Urothelium cell line (cell line): ENCODE results near the gene ACAP2.
A peak's percentile ranks its signal among the peaks of the same experiment; 100 is the strongest.

Source experiments
- DNase-seq: peaks from one replicate; pipeline ENCODE4 v3.0.0; 2011; ENCODE audit warnings: low spot score, mixed read lengths
- FAIRE-seq: peaks from 2 replicates; lab custom pipeline; 2011; peaks lifted over from hg19 to GRCh38; lab: Jason Lieb, UNC

ACAP2 gene

DNA sequence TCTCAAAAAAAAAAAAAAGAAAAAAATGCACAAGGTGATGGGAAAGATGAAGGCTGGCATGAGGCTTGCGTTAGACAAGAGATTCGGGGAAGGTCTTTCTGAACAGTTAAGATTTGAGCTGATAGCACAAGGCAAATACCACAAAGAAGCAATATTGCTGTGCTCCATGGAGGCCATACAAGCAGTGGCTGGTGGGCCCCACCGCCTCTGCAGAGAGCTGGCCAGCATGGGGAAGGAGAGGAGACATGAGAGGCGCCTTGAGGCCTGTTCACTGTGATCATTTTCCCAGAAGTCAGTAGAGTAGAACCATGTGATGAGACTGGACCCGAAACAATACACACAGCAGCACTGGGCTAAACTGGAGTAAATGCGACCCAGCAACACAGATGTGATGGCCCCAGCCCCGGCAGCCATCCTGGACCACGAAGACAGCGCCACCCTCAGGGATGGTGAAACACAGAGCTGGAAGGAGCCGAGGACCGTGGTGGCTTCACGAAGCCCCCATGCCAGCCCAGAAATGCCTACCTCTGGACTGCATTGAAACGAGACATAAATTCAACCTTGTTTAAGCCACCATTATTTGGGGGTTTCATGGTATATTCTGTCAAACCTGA is 177.3 kb downstream of the ACAP2 start:
- DNase-seq: no peak
- no peak for FAIRE-seq

DNA sequence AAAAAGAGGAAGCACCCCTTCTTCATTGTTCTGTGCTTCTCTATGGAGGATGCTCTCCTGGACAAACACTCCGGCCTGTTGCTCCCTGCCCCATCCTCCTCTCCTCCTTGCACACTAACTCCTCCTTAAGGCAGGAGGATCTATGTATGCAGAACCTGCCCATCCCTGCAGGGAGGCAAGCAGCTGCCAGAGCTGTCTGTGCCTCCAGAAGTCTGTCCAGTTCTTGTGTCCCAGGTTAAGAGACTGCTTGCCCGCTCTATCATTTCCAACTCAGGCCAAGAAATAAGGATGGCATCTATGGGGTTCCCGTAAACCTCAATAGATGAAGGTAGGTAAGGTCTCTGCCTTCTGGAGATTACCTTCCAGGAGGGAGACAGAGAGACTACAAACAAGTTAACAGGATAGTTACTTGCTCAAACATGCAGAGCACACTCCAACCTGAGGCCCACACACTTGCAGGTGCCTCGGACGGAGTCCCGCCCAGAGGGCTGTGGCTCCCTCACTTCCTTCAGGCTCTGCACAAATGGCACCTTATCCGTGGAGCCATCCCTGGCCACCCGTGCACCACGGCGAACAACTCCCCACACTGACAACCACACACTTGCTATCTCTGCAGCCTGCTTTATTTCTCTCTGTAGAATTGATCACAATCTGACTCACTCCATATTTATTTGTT is 178.8 kb downstream of the ACAP2 start:
- FAIRE-seq (no peak), DNase-seq (no peak)

DNA sequence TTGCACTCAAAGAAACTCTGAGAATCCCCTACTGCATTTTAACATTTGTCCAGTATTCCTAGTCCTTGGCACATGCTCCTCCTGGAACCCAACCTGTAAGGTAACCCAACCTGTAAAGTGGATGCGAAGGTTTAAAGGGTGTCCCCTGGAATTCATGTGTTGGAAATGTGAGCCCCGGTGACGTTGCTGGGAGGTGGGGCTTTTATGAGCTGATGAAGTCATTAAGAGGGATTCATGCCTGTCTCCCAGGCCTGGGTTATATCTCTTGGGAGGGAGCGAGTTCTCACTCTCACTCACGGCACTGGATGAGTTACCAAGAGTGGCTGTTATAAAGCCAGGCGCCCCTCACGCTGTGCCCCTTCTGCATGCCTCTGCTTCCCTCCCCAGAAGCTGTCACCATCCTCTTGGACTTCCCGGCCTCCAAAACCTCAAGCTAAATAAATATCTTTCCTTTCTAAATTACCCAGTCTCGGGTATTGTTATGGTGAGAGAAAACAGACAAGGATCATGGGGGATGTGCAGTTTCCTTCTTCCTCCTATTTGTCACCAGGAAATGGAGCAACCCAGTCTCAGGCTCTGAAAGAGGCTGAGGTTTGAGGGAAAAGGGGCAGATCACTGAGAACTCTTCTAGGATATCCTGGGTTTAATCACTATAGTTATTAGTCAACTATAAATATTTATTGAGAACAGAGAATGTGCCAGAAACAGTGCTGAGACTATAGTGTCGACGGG is 179.5 kb downstream of the ACAP2 start:
- FAIRE-seq: no peak
- DNase-seq: no peak

DNA sequence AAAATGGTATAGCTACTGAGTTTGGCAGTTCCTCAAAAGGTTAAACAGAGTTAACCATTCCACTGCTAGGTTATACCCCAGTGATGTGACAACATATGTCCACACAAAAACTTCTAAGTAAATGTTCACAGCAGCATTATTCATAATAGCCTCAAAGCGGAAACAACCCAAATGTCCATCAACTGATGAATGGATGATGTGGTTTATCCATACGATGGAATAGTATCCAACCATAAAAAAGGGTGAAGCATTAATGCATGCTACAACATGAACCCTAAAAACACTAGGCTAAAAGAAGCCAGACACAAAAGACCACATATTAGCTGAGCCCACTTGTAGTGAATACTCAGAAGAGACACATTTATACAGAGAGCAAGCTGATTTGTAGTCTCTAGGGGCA is 180.9 kb downstream of the ACAP2 start:
- DNase-seq (no peak), FAIRE-seq (no peak)

DNA sequence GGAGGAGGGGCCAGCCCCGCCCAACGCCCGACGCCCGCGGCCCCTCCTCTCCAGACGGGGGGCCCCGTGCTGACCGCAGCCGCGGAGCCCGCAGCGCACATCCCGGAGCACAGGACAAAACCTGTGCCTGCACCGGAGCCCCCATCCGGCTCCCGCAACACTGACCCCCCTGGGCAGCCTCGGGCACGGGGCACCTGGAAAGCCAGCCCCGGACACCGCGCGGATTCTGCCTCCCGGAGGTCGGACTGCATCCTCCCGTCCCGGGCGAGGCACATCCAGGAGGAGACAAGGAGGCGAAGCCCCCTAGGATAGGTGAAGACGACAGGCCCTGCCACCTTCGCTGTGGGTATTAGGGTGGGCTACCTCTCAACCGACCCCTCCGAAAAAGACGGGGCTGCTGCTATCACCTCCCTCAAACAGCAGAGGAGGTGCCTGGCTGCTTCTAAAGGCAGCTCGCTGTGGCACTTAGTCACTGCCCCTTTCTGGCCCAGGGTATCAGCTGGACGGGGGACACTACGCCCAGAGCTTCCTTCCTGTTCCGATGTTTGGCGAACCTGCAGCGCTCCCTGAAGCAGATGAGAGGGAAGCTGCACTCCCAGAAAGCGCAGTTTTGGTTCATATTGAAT is 182.4 kb downstream of the ACAP2 start:
- FAIRE-seq (no peak), DNase-seq (peak; percentile 33)

DNA sequence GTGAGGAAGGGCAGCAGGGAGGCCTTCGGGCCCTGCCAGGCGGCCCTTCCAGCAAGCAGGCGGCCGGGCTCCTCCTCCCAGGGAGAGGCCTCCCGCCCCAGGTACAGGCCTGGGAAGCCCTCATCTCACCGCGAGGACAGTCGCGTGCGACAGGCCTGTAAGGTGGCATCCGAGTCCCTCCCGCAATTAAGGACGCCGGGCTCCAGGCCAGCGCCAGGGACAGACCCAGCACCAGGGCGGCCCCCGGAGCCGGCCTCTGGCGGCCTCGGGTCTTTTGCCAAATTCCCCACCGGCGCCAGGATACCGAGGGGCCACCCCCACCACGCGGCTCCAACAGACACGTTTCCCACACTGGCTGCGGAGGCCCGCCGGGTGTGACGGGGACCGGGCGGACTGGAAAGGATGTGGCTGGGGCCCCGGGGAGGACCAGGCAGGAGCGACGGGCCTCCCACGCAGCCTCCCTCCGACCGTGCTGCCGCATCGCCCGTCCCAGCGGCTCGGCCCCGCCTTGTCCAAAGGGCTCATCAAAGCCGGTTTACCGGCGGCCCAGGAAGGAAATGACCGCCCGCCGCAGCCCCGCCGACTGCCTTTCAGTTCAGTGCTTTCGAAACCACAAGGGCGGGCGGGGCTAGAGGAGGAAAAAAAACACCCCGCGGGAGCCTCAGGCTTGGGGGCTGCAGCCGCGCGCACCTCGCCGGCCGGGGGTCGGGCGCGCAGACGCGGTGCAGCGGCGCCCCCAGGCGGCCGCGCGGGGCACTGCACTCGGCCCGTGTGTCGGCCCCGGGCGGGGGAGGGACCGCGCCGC is 183.1 kb downstream of the ACAP2 start:
- FAIRE-seq (no peak), DNase-seq (peak; percentile 91)

DNA sequence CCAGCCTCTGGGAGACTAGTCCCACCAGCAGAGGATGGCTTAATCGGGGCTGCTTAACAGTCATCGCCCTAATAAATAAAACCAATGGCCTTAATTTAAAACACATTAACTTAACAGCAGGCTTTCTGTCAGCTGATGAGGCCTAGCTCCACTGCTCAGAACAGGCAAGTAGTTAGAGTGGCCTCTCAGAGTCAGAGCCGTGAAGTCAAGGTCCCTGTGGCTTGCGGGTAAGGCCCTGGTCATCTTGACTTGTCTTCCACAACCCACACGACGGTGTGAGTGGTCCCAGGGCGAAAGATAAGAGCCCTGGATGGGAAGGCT is 183.7 kb downstream of the ACAP2 start:
- DNase-seq: no peak
- no peak for FAIRE-seq

DNA sequence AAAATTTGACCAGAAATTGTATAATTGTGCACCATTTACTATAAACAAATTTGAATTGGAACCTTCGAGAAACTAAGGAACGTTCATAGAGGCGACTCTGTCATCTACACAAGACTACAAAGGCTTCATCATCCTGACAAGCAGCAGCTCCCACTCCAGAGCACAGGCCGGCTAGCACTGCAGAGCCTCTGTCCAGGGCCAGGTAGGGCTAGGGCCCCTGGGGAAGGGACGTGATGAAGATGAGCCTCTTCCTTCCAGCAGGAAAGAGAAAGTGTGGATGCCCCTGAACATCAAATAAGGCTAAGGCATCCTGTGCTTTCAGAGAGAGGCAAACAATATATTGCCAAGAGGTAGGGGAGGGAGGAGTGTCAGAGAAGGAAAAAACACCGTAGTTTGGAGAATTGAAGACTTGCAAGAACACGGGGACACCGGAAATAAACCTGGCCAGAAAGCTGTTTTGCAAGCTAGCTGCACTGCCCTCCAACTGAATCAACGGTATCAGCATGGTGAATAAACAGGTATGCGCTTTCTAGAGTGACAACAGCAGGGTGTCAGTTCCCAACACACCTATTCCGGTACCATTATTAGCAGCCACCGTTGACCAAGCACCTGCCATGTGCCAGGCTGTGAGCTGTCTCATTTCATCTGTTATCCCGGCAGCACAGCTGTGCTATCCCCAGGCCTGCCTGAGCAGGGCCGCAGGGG is 184.2 kb downstream of the ACAP2 start:
- DNase-seq (no peak), FAIRE-seq (no peak)

DNA sequence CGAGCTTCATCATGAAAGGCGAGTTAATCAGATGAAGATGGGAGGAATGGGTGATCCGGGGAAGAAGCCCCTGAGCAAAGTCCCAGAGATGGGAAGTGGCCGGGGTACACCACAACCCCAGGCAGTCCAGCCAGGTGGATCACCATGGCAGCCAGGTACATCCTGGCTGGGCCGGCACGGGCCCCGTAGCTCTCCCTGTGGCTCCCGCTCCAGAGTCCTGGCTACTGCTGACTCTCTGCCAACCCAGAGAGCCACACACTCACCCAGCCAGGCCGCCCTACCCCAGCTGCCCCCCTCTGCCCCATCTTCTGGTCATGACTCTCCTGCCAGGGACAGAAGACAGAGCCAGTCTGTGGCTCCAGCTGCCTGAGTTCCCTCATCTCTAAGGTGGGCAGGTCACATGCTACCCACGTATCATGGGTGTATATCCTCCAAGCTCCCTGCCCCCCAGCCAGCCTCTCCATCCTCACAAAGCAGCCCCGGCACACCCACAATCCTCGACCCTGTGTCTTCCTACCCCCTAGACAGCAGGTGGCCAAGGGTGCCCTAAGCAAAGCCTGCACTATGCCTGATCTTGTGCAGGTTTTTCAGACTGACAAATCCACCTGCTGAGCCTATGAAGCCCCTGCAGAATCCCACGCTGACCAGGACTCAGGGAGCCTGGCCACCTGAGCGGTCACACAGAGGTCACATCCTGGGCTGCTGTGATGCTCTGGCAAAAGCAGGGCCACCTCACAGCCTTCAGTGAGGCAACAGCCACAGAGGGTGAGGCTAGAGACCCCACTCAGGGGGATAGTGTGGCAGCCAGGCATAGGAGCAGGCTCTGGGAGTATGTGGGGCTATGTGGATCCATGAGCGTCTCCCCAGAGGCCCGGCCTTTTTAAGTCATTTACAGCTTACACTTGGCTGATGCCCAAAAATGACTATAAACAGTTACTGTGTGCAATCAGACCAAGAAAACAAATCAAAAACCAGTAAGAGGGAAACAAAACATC is 185.1 kb downstream of the ACAP2 start:
- FAIRE-seq: no peak

DNA sequence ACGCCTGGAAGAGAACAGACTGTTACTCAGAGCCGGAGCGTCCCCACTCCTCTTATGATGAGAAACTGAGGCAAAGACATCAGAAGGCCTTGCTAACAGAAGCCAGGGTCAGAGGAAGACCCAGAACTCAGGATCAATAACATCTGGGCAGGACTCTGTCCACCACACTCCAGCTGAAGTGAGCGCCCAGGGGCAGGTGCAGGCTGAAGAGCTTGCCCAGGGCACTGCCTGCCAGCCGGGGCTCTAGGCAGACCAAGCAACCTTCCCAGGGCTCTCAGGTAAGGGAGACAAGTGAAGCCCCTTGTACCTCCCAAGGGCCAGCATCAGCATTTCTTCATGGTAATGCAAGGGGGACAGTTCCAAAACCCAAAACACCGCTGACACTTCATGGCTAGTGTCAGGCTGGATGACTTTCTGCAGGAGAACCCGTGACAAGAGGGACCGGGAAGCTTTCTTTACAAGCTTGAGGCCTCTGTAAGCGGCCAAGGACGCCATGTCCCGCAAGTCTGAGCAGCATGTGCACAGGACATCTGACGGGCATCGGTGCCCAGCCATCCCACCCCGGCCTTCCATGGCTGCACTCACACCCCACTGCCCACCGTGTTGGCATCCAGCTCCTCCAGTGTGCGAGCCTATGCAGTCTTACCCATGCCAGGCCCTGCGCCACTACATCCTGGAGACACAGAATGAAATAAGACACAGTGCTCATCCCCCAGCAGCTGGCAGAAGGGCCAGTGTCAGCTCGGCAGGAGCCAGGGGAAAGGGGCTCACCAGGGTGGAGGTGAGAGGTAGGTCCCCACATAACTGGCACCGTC is 186.0 kb downstream of the ACAP2 start:
- FAIRE-seq (no peak), DNase-seq (no peak)

More for the DNA sequence above, 185.1 kb downstream of the ACAP2 start:
- DNase-seq: no peak

DNA sequence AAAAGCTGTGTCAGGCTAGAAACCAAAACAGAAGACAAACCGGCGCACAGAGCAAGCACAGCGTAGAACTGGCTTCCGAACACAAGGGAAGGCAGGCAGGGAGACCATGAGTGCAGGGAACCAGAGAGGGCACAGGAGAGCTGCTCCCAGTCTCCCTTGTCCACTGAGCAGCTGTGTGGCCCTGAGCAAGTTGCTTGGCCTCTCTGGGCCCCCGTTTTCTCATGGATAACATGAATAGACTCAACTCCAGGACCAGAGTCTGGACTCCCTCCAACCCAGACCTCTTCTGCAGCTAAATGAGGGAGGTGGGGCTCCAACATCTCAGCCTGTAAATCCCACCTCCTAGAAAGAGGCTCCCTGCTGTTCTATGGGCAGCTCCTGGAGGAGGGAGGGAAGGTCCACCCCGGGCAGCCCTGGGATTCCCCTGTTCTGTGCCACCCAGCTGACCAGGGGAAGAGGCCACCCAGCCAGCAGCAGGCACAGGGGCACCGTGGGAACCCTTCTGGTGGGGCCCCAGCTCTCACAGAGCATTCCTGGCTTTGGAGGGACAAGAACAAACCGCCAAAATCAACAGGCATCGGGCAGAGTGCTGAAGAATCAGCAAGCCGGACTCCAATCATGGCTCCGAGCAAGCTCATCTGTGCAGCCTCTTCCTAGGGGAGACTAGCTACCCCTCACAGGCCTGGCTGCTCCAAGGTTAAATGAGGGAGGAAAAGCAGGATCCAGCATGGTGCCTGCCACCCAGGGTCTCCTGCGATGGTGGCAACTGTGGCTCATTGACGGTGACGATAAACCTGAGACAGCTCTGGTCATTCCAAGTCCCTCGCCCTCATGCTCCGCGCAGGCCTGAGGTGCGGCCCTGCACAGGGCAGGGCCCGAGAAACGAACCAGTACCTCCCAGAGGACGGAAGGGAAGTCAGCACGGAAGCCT is 187.0 kb downstream of the ACAP2 start:
- DNase-seq (no peak), FAIRE-seq (no peak)

DNA sequence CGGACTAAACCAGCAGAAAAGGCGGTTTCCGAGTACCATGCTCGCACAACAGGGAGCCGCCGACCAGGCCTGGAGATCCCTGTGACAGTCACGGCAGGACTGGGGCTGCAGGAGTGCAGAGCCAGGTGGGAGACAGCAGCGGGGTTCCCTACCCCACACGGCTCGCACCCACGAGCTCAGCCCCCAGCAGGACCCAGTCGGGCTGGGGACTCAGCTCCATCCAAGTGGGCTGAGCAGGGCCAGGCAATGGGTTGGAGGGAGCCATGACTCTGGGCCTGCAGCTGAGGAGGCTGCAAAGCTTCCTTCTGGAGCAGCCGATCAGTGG is 187.7 kb downstream of the ACAP2 start:
- DNase-seq (no peak), FAIRE-seq (no peak)

DNA sequence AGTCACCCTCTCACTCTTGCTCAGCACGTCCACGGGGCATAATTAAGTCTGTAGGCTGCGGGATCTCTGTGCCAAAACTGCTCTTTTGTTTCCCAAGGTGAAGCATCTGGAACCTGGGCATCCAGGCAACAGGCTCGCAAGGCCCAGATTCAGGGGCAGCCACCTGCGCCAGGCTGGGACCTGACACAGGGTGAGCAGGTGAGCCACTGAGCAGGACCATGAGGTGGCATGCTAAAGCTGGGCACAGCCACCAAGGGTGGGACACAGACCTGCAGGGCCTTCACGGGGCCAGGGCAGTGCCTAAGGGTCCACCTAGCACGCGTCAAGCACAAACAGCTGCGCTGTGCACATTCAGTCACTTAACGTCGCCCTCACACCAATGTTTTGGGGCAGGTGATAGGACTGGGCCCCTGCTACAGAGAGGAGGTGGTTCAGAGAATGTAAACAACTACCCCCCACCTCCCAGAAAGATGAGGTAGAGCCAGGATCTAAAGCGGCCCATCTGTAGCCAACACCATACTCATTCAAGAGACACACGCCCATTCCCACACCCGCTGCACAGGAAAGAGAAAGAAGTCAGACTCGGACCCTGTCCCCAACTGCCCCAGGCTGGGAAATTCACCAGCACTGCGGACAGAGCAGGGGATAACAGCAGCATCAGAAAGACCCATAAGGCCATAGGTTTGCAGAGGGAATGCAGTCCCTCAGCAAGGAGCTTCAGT is 188.2 kb downstream of the ACAP2 start:
- DNase-seq: no peak
- no peak for FAIRE-seq

DNA sequence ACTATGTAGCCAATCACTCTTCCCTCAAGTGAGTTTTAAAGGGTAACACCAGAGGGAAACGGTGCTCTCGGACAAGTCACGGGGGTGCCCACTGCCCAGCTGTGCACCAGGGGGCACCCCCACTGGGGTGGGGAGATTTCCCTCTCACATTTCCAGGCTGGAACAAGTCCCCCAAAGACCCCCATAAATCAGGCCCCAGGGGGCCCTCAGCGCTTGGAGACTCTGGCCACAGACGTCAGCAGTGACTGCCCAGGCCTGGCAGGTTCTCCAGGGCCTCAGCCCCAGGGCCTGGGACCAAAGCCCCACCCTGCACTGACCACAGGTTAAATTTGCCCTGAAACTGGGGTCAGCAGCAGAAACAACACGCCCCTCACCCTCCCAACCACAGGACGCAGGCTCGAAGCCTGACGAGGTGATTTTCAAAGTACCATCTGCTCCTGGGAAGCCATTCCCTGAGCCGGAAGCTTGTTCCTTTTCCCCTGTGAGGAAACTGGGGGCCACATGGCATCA is 188.8 kb downstream of the ACAP2 start:
- no peak for DNase-seq
- no peak for FAIRE-seq

DNA sequence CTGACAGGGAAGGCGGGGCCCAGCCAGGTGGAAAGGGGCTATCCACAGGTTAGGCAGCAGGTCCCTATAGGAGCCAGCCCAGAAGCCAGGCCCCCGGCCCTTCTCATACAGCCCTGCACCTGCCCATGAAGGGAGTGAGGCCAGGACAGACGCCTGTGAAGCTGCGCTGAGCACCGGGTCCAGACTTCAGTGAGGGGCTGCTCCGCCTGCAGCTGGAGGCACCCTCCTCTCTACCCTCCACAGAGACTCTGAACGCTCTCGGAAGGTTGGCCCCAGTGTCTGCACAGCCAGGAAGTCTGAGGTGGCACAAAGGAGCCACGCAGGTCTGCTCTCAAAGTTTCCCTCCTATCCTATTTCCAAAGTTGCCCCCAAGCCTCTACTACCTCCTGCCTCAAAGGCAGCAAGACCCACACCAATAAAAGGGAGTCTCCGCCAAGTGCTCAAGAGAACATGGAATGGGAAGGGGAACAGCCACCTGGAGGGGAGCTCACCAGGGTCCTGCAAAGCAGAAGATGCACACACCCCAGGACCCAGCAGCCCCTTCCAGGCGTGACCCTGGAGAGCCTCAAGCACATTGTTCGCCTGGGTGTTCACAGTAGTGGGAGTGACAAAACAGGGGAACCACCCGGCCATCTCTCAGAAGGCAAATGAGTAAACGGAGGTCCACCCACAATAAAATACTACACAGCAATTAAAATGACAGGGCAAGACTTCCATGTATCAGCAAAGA is 191.3 kb downstream of the ACAP2 start:
- FAIRE-seq (no peak), DNase-seq (no peak)
